Inferior parietal cortex (tissue), 1 donor: Measurements from ENCODE around the gene SLC35B1.

ENCODE experiments used
- DNase-seq: peaks from one replicate; pipeline ENCODE4 v3.0.0-alpha.2; 2016; ENCODE audit errors: extremely low spot score

The SLC35B1 gene

DNA sequence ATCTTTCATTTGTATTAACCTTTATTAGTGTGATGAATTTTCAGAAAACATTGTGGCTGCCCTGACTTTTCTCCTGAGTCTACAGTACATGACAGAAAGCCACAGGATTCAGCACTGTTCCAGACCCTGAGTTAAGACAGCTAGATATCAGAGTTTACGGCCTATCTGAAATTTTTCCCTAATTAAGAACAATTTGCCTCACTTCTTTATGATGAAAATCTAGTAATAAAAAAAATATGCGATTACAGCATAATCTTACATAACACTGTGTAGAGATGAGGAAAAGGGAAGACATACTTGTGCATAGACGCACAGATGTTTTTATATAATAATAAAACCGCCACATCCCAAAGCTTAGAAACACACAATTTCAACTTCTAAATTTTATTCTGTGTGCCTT lies 37.1 kb downstream of the SLC35B1 start:
- no peak for DNase-seq

DNA sequence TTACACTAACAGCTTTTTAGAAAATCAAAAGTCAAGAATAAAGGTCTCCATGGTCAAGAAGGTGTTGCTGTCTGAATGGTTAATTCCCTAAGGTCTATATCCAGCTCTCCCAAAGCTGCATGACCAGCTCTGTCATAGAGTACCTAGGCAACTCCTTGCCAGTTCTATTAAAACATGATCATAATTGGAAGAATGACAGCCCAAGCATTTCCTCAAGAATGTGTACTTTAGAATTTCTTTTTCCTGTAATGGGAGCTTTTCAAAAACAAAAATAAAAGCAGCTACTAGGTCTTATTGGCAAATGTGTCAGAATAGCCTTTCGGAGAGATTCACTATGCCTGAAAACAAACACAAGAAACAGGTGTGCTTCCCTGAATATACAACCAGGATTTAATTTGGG lies 37.8 kb downstream of the SLC35B1 start:
- DNase-seq, result no peak

DNA sequence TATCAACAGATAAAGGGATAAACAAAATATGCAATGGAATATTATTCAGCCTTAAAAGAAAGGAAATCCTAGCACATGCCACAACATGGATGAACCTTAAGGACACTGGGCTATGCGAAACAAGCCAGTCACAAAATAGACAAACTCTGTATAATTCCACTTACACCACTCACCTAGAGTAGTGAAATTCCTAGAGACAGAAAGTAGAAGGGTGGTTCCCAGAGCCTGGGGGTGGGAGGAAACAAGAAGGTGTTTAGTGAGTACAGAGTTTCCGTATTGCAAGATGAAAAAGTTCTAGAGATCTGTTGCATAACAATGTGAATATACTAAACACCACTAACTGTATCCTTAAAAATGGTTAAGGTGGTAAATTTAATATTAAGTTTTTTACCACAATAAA lies 39.9 kb downstream of the SLC35B1 start:
- no peak for DNase-seq

DNA sequence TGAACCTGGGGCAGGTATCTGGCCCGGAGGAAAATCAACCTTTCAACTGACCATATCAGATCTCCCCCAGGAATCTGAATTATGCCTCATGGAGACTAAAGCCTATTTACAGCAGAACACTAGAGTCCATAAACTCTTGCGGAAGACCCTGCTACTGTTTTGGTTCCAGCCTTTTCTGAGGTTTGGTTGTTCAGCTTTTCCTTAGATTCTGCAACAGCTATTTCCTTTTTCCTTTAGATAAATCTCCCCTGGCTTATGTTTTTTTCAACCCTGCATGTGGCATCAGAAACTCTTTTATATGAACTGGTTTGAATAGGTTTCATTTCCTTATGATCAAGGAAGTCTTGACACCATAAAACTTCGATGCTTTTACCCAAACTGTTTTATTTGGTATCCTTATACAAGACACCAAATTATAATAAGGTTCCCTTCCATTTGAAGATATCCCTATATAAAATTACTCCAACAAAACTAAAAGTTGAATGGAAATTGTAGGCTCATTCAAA lies 43.0 kb downstream of the SLC35B1 start:
- no peak for DNase-seq

DNA sequence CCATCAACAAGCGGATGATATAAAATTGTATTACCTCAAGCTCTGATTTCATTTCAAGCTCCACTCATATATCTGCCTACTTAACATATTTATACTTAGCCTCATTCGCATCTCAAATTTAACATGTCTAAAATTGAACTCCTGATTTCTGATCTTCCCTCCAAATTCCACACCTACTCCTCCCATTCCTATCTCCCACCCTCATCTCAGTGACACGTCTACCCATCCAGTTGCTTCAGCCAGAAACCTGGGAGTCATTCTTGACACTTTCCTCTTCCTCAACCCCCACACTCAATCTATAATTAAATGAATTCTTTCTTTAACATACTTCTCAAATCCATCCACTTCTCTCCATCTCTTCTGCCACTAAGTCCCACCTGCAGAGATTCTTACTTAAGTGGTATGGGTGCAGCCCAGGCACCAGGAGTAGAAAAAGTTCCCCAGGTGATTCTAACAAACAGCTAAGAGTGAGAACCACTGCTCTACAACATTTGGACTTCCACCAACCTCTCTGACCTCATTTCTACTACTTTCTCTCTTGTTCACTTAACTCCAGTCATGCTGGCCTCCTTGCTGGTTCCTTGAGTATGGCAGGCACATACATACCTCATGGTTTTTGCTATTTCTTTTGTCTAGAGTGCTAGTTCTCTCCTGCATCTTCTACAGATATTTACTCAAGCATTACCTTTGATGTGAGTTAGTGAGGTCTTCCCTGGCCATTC lies 47.9 kb downstream of the SLC35B1 start:
- DNase-seq, result no peak

DNA sequence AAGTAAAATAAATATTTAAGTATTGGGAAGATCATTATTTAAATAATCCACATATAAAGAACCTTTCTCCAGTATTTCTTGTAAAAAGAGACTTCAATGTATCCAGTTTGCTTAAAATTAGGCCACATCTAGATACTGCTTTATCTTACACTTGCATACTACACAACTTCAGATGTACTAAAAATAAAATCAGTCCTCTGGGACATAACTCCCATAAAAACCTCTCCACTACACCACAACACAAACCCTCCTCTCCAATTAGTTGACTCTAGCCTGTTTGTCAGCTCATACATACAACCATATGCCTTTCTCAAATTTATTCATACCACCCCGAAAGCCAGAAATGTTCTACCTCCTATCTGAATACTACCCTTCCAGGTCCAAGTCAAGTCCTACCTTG lies 51.5 kb downstream of the SLC35B1 start:
- DNase-seq, result no peak
